DLD1 (cell line): ENCODE results near the gene SHANK2.

Experiments used
- in situ Hi-C: cut with HindIII; loops from 2 replicates; pipeline ENCODE4 v1.10.0; 2017; ENCODE audit warnings: low sequenced_read_pairs

The SHANK2 gene

DNA sequence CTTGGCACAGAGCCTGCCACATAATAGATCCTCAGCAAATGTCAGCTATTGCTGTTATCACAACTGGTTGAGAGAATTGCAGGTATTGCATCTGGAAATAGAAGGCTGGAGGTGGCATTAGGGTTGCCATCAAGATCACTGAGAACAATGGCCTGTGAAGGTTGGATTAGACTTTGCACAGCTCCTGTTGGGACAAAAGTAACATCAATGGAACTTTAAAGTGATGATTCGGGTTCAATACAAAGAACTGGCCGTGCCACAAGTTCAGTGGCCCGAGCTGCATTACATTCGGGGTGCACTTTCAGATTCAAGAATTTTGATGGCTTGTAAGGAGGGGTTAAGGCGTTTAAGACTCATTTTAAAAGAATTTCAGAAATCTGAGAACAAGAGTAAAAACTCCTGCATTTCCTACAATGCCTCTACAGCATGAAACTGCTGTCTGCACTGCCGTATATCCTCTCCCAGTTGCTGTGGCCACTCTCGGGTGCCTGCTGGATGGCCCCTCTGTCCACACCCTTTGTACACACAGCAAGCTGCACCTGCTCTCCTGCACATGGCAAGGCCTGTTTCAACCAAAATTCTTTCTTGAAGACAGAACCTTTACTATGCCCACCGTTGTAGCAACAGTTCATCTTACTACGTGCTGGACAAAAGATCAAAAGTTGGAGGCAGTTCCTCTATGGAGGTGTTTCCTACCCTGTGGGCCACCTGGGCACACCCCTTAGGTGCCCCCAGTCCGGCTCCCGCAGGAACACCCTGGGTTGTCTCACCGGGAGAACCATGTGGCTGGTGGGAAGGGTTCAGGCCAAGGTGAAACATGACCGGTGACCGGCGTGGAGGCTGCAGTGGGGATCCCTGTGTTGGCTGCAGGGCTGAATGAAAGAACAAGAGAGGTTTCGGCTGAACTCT is 17.5 kb upstream of the SHANK2 start:
- in situ Hi-C loops = no loop called here

DNA sequence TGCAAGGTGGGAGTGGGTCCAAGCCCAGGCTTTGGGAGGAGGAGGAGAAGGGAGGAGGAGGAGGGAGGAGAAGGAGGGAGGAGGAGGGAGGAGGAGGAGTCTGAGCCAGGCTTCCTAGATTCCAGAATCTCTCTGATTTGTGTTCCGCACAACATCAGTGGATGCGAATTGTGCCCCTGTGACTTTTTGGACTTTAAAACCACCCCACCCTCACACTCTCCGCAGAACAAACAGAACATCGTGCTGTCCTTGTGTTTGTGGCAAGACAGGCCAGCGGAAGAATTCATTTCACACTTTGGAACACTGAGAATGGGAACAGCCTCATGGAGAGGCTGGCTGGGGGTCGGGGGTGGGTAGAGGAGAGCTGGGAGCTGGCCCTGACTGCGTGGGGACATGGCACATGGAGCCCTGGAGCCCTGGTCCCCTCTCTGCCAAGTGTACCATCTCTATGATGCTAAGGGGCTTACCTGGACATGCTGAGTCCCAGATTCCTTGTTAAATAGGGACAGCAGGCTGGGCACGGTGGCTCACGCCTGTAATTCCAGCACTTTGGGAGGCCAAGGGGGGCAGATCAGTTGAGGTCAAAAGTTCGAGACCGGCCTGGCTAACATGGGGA is 16.4 kb upstream of the SHANK2 start:
- in situ Hi-C loops = no loop called here

DNA sequence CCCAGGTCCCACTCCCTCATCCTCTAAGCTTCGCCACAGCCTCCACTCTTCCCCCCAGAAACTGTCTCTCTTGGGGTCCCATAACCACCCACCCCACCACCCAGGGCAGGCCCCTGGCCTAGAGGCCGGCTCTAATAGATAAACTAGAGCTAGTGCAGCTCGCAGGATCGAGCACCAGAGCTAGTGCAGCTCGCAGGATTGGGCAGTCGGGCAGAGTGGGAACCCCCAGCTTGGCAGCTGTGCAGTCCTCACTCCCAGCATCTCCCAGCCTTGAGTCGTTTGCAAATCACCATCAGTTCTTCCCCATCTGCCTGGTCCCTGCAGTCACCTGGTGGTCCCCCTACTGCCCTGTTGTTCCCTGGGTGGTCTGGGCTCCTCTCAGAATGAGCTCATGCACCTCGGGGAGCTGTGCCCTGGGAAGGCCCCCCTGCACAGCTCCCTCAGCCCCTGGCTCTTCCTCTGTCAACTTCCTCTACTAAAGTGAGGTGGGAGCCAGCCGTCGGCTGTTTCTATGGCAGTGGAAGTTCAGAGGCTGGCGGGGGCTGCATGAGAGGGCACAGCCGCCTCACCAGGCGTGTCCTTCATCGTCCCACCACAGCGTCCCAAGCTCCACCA is 15.5 kb upstream of the SHANK2 start:
- in situ Hi-C loops = no loop called here

DNA sequence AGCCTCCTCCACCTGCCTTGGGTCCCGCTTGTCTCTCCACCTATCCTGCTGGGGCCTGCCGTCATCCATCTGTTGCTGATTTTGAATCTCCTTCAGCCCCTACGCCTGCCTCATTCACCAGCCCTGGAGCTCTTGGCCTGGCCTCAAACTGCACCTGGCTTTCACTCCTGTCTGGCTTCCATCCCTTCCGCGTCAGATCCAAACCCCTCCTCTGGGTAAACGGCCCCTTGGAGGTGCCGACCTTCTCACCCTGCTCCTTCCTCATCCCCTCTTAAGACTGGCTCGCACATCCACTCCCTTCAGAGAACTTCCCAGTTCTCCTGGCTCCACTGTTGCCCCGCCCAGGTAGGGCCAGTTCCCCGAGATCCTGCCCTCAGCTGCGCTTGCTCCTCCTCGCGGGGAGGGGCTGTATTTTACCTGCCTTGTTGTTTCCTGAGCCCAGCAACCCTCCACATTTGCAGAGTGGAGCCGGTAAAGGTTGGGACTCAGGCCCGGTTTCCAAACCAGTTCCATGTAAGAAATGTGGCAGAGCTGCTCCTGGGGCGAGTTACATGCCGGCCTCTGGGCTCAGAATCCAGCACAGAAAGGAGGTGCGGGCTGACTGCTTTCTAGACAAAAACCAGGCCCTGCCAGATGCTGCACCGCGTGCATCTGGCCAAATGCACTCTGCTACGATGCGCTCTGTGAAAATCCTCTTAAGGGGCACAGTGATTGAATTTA is 13.9 kb upstream of the SHANK2 start:
- in situ Hi-C loops = no loop called here

DNA sequence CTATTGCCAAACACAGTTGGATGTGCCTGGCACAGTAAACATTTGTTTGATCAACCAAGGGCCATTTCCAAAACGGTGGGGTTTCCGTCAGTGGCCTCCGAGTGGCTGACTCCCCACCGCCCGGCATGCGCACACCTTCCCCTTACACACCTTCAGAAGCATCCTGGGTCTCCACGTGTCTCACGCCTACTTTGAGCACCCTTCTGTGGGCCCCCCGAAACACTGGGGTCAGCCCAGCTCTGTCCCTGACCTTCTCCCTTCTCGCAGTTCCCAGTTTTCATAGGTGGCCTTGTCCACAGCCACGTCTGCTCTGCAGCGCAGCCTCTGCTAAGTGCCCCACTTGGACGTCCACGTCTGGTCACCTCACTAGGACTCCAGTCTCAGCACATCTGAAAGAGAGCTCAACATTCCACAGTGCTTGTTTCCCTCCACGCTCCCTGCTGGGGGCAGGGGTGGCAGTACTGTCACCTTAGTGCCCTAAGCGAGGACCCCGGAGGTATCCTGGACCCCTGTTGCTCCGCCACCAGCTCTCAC is 13.2 kb upstream of the SHANK2 start:
- in situ Hi-C loops = no loop called here

DNA sequence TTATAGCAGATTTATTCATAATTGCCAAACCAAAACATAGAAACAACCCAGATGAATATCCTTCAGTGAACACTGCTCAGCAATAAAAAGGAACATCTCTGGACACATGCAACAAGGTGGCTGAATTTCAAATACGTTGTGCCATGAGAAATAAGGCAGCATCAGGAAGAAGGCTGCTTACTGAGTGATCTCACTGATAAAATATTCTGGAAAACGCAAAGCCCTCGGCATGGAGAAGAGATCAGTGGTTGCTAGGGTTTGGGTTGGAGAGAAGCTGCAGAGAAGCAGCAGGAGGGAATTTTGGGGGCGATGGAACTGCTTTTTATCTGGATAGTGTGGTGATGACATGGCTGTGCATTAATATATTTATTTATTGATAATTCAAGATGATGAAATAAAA is 11.0 kb upstream of the SHANK2 start:
- in situ Hi-C loops = no loop called here

DNA sequence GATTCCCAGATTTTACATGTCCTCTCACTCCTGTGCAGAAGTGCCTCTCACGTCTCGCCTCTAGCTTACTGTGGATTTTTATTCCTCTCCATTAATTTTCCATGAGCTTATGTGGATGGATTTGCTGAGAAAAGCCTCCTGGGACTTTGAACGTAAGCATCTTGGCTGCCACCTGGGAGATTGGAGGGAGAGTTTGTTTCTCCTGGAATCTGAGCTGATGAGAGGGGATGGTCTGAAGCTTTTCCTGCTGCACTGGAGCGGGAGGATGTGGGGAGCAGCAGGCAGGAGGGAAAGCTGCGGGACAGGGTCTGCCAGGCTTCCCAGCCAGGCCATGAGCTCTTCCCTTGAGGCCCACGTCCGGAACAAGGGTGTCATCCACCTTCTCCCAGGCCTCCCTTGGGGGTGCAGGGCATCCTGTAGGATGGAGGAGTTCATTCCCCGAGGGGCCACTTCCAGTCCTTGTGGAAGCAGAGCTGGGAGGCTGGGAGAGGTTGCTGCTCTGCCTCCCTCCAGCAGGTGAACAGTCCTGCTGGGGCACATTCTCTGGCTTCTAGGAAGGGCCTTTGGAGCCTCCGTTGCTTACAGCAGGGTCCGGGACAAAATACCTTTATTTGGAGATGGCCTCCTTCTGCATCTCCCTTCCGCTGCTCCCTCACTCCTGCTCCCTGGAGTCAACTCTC is 3.6 kb upstream of the SHANK2 start:
- in situ Hi-C loops = loop anchor here (10.0 kb wide), 4 partner anchors 49 to 169 kb away; no protein-coding TSS in a partner anchor

DNA sequence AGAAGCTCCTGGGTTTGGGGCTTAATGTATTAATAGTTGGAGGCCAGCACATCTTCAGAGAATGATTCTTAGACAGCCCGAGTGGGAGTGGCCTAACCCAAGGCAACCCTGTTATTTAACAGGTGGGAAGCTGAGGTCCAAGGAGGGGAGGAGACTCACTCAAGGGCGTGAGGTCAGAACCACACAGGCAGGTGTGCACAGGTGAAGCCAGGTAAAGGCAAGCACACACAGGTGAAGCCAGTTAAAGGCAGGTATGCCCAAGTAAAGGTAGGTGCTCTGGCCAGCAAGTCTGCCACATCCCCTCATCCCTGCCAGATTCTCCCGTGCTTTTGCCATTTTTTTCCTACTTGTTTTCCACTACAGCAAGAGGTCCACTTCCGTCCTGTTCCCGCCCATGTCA is 2.9 kb upstream of the SHANK2 start:
- in situ Hi-C loops = loop anchor here (10.0 kb wide), 4 partner anchors 49 to 169 kb away; no protein-coding TSS in a partner anchor

DNA sequence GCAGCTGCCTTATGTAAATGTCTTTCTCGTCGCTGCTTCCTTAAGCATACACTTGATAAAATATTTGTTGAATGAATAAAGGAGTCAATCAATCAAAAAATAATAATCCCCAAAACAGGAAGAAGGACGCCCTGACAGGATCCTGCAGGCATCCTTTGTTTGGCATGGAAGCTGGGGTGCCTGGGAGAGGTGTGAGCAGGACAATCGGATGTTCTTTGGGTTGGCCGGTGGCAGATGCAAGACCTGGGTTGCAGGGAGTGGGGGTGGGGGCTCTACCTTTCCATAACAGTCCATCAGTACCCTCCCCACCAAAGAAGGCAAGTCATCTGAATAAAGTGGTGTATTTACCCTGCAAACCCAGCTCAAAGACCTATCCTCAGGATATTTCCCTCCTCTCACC is 1.4 kb upstream of the SHANK2 start:
- in situ Hi-C loops = loop anchor here (10.0 kb wide), 4 partner anchors 51 to 171 kb away; no protein-coding TSS in a partner anchor

DNA sequence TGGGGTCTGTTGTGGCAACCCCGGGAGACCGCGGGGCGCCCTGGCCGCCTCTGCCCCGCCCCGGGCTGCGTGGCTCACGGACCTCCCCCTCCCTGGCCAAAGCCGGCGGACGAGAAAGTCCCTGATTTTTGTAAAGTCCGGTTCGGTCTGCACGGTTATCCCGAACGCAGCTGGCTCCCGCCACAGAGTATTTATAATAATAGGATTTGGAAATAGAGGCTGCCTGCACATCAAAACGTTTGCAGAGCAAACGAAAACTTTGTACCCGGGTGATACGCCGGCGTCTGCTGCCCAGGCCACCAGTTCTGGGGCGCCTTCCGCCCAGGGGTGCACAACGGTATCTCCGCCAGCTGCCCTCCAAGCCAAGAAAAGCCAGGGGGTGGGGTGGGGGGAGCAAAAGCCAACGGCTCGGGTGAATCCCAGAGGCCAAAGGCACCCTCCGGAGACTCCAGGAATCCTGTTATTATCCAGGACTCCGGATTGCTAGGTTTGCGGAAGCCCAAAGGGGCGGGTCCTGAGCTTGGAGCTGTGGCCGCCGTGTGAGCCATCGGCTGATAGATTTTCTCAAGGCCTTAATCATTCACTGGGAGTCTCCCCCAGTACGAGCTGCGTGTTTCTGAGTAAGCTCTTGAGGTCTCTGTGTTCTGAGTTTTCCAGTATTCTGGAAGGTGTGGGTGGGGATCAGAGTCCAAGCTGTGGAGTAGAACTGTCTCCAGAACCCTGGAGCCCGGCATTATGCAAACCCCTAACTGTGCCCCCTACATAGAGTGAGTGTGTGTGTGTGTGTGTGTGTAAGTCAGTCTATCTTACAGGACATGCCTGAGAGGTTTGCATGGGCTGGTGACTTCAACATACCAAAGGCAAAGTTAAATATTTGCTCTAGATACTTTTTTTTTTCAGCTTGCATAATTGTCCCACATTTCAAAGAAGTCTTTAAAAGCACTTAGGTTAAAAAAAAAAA is 673 bp upstream of the SHANK2 start:
- in situ Hi-C loops = loop anchor here (10.0 kb wide), 4 partner anchors 52 to 172 kb away; no protein-coding TSS in a partner anchor

DNA sequence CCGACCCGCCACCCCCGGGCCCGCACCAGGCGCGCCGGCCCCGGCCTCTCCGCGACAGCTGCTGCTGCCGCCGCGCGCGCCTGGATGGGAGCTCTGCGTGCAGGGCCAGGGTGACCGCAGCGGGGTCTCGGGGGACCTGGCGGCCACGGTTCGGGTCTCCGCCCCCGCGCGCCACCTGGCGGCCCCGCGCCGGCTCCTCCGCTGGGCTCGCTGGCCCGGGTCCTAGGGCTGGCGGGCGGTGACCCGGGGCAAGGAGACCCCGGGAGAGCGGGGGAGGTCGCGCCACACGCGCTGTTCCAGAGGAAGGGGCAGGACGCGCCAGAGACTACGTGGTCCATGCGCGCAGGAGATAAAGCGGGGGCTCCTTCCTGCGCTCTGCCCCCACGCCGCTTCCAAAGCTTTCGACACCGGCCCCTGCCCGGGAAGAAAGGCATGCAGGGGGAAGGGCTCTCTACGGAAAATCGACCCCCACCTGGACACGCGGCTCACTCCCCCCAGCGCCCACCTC is 562 bp downstream of the SHANK2 start:
- in situ Hi-C loops = loop anchor here (10.0 kb wide), 4 partner anchors 53 to 173 kb away; no protein-coding TSS in a partner anchor

DNA sequence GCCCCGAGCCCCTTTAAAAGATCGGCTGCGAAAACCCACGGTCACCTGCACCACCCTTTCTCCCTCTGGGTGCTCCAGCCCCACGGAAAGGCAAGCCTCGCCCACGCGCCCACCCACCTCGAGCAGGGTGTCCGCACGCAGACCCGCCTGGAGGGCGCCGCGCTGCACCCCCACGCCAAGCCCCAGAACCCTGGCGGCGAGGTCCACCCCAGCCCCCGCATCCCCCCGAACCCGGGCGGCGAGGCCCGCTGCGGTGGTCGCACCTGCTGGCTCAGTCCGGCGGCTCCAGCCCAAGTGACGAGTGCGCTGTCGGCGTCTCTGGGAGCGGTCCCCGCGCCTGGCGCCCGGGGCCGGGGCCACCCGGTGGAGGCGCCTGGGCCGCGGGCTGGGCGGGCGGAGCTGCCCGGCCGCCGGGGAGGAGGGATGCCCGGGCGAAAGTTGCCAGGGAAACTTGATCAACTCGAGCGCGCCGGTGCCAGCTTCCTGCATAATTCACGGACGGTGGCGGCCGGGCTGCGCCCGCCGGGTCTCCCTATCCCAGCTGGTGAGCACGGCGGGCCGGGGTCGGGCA is 1.1 kb downstream of the SHANK2 start:
- in situ Hi-C loops = loop anchor here (10.0 kb wide), 4 partner anchors 54 to 174 kb away; no protein-coding TSS in a partner anchor

DNA sequence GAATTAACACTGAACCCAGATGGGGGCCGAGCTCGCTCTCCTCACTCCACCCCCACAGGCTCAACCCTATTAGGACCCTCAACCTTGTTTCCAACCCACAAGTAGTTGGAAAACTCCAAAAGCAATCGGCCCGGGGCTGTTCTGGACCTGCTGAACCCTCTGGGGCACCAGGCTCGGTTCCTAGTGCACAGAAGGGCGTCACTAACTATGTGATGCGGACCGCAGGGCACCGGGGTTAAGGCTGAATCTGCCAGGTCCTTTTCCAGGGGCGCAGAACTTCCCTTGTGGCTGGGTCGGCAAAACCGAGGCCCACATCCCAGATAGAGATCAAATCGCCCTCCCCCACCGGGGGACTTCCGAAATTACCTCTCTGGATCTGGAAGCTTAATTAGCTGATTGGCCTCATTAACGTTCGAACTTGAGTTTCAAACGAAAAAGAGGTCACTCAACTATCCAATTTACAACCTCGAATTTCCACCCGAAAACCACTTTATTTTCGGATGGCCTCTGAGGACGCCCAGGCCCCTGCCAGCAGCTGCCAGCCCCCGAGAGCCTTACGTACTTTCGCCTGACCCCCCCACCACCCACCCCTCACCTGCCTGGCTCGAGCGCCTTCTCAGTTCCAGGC is 1.7 kb downstream of the SHANK2 start:
- in situ Hi-C loops = loop anchor here (10.0 kb wide), 4 partner anchors 54 to 174 kb away; no protein-coding TSS in a partner anchor

DNA sequence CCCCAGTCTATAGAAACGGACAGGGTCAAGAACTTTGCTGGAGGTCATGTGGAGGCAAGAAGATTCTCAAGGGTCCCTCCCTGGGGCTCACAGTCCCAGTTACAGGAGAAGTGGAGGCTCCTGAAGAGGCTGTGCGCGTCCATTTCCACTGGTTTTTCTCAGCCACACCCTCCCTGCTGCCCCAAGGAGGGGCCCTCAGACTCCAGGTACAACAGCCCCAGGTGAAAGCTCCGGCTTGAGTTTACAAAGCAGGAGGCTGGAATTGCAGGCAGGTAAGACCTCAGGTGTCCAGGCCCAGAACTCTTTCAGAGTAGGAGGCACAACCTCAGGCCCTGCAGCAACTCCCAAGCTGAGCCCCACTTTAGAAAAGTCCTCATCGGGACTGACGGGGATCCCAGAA is 3.1 kb downstream of the SHANK2 start:
- in situ Hi-C loops = loop anchor here (5.0 kb wide), 1 partner anchor 37 kb away; no protein-coding TSS in a partner anchor

DNA sequence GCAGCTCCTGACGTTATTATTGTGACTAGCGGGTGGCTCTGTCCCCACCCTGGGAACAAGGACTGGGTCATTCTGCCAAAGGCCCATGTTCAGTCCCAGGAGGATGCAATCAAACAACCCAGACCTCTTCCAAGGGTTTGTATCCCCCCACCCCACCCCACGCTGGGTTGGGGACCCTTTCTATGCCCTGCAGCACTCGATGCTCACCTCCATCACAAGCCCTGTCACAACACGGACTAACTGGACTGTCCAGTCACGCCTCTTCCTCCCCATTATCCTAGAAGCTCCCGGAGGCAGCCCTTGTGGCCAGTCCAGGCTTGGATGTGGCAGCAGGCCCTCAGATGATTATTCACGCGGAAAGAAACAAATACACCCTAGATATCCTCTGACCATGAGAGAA is 3.7 kb downstream of the SHANK2 start:
- in situ Hi-C loops = loop anchor here (5.0 kb wide), 1 partner anchor 36 kb away; no protein-coding TSS in a partner anchor

DNA sequence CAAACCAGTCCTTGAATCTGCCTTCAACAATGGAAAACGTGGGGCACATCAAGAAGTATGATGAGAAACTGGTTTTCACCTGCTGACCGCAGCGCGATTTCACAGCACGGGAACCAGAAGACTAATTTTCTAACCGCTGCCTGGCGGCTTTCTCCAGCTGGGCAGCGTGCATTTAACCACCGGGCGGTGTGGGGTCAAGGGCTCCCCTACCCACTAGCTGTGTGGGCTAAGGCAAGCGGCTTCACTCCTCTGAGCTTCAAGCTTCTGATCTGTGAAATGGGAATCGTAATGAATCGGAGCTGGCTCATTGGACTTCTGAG is 4.2 kb downstream of the SHANK2 start:
- in situ Hi-C loops = loop anchor here (5.0 kb wide), 1 partner anchor 36 kb away; no protein-coding TSS in a partner anchor

DNA sequence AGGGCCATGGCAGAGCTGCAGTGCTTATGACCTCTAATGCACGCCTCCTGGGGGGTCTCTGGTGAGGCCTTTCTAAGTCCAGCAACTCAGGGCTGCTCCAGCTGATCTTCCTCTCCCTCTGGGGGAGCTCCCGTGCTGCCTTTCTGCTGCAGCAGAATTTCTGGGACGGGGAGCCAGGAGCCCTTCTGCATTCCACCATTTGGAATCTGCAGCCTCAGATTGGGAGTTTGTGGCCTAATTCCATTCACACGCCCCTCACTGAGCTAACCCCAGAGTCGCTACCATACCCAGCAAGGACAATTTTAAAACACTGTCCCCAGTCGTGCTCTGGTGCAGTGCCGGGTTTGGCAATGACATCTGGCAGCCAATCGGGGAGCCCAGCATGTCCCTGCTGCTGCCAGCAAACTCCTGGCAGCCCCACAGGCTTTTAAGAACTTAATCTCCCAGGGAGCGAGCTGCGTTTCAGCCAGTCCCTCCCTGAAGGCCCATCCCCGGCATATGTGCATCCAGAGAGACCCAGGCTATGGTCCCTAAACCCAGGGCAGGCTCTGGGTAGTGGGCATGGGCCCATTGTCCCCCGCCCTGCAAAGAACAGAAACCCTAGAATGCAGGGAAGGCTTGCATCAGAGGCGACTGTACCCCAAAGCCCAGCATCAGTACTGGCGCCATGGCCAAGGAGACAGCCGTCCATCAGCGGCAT is 4.7 kb downstream of the SHANK2 start:
- in situ Hi-C loops = loop anchor here (5.0 kb wide), 1 partner anchor 35 kb away; no protein-coding TSS in a partner anchor
